ENCODE results near the gene GNAI3. TPM values are rescaled to one million over a fixed set of nuclear protein-coding genes. Genes with fewer than 3 reads are reported as not detected.

GNAI3 gene
- total and polyA plus RNA-seq, 10 of the 15 experiments (the other 5 are each of a cell fraction or from before 2014, with no cell fraction given), result 5.9 to 13.8 (median 8.0) TPM

DNA sequence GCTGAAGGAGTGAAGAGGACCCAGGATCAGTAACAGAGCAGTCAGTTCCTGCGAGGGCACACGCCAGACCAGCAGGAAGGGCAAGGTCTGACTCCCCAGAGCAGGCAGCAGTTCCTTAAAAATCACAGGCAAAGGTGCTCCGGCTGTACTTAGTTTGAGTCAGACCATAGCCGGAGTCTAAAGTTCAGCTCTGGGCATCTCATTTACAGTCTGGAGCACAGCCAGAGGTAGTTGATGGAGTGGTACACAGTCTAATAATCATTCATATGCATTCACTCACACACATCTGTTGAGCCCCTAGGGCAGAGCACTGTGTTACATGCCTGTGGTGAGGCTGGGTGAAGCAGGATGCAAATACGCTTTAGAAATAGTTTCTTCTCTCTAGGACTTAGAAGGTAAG, 31.5 kb upstream of the GNAI3 start:
- DNase-seq (ENCODE audit: low read depth, low spot score), result no peak
- SMC1A ChIA-PET (ENCODE audit: uncharacterized antibody, unreplicated experiment), result interaction anchor here (1.1 to 15.8 kb wide), 2 partner anchors 10 to 11 kb away, joined by 3 to 205 read pairs; no protein-coding TSS in a partner anchor
- POLR2A ChIA-PET, result interaction anchor here (0.7 to 1.0 kb wide), 2 partner anchors 12 to 18 kb away, joined by 3 to 4 read pairs; no protein-coding TSS in a partner anchor
- RAD21 ChIA-PET (ENCODE audit: unreplicated experiment), result interaction anchor here (0.5 to 2.4 kb wide), 2 partner anchors 15 to 390 kb away, joined by 4 to 21 read pairs; no protein-coding TSS in a partner anchor
- WGBS (ENCODE audit: insufficient coverage, insufficient replicate concordance, low lambda C conversion rate, missing lambda C conversion rate), result 59% methylated on average over 5 of the region's 5 CpGs
- in situ Hi-C loops (cut with MboI) (no loop called here), intact Hi-C loops (cut with micrococcal nuclease; ENCODE audit: unreplicated experiment) (no loop called here)
- no peak overlapping the region for H3K9ac ChIP-seq (ENCODE audit: control insufficient read depth, insufficient read depth, low read length)
- no TSS peak for BruUV-seq (replicated peaks)
- no peak overlapping the region for H3K27ac ChIP-seq (ENCODE audit: control insufficient read depth, insufficient read depth)
- CTCF ChIA-PET, result interaction anchor here (1.7 to 19.4 kb wide), 3 partner anchors 15 to 123 kb away, joined by 4 to 240 read pairs (median 50); partner anchors contain the start of gene CYB561D1
- FAIRE-seq, result no peak
- no peaks in the 10 kb centered on the region for H3K9me3 ChIP-seq (replicated peaks; ENCODE audit: control insufficient read depth, insufficient read depth, low read length)
- H3K36me3 ChIP-seq (ENCODE audit: control insufficient read depth in 2 of 2, insufficient read depth in 2 of 2, low read length in 1 of 2), result no peaks in the 10 kb centered on the region
- no peaks in the 10 kb centered on the region for H4K20me1 ChIP-seq (ENCODE audit: control insufficient read depth, insufficient read depth)
- H3K79me2 ChIP-seq (ENCODE audit: control insufficient read depth, insufficient read depth, low read length), result no peaks in the 10 kb centered on the region
- H3K4me3 ChIP-seq, result no peak overlapping the region
- no peak for ATAC-seq
- H2AFZ ChIP-seq (ENCODE audit: control insufficient read depth, low read depth, low read length), result no peak overlapping the region
- TF ChIP-seq RAD51 (IDR thresholded peaks at IDR 0.05), result no peak
- no peak for TF ChIP-seq CBX5 (IDR thresholded peaks at IDR 0.05; ENCODE audit: low read depth)
- TF ChIP-seq FOXK2 (IDR thresholded peaks at IDR 0.05), result no peak
- TF ChIP-seq, protein P1, sequence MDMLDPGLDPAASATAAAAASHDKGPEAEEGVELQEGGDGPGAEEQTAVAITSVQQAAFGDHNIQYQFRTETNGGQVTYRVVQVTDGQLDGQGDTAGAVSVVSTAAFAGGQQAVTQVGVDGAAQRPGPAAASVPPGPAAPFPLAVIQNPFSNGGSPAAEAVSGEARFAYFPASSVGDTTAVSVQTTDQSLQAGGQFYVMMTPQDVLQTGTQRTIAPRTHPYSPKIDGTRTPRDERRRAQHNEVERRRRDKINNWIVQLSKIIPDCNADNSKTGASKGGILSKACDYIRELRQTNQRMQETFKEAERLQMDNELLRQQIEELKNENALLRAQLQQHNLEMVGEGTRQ (IDR thresholded peaks at IDR 0.05; ENCODE audit: borderline replicate concordance, low read depth, low read length), result no peak
- TF ChIP-seq MTA2 (IDR thresholded peaks at IDR 0.05; ENCODE audit: low read depth), result no peak
- no peak for TF ChIP-seq ESRRA (IDR thresholded peaks at IDR 0.05; ENCODE audit: low read length)
- no peak for TF ChIP-seq POLR2AphosphoS5 (IDR thresholded peaks at IDR 0.05; ENCODE audit: low read length)
- TF ChIP-seq MYC (IDR thresholded peaks at IDR 0.05; ENCODE audit: insufficient read depth, insufficient read length, insufficient replicate concordance, low read length, severe bottlenecking), result no peak
- TF ChIP-seq, protein P2, sequence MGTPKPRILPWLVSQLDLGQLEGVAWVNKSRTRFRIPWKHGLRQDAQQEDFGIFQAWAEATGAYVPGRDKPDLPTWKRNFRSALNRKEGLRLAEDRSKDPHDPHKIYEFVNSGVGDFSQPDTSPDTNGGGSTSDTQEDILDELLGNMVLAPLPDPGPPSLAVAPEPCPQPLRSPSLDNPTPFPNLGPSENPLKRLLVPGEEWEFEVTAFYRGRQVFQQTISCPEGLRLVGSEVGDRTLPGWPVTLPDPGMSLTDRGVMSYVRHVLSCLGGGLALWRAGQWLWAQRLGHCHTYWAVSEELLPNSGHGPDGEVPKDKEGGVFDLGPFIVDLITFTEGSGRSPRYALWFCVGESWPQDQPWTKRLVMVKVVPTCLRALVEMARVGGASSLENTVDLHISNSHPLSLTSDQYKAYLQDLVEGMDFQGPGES (IDR thresholded peaks at IDR 0.05), result no peak
- TF ChIP-seq ATF7 (IDR thresholded peaks at IDR 0.05; ENCODE audit: low read depth), result no peak
- no peak for TF ChIP-seq RB1 (IDR thresholded peaks at IDR 0.05; ENCODE audit: borderline replicate concordance)
- TF ChIP-seq MEF2B (IDR thresholded peaks at IDR 0.05; ENCODE audit: partially characterized antibody, poor library complexity, severe bottlenecking), result no peak
- no peak for TF ChIP-seq TAF1 (IDR thresholded peaks at IDR 0.05; ENCODE audit: borderline replicate concordance, low read depth, low read length)
- no peaks in the 10 kb centered on the region; a peak in 2 of 4 replicates for H3K27me3 ChIP-seq (replicated peaks in 1 of 2; ENCODE audit: control insufficient read depth in 2 of 2, insufficient read depth in 2 of 2, low read length in 1 of 2)
- no peaks in the 10 kb centered on the region for H3K4me1 ChIP-seq (ENCODE audit: control insufficient read depth, insufficient read depth, low read length)
- H3K4me2 ChIP-seq (ENCODE audit: control insufficient read depth, insufficient read depth), result no peak overlapping the region
